HG03432 (cell line): ENCODE data around the gene NDUFB10.

Source experiments
- ATAC-seq: cut with Tn5 transposase; IDR thresholded peaks from one replicate; pipeline ENCODE4 v1.9.1; 2021; ENCODE audit warnings: mild to moderate bottlenecking, moderate library complexity; ENCODE audit not compliant: unreplicated experiment

NDUFB10 gene

DNA sequence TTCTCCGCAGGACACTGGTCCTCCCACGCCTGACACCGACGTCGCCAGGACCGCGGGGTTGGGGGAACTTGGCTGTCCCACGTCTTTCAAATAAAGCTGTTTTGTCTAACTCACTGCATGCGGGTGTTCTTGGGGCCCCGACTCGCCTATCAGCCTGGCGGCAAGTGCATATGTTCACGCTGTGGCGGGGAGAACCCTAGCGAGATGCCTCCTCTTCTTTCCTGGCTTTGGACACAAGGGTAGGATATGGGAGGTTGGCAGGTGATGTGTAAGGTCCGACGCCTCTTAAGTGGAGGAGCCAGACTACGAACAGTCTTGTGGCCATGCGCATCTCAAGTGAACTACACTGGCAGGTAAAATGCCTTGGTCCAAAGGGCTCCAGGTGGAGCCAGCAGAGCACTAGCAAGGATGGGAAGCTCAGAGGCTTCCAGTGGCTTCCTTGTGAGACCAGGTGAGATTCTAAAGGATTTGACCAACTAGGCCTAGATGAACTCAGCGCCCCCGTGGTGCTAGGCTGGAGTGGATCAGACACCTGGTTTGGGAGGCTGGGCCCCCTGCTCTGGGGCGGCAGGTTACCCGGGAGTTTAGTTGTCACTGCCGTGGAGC lies 6.2 kb downstream of the NDUFB10 start:
- no peak for ATAC-seq

- no peak for ATAC-seq
These were observed 7.1 kb downstream of the NDUFB10 start, which contains the start of gene RNF151 for GRCh38 chr16:1966460-1966859. TSS of gene RNF151 (plus strand) at chr16:1966856. CDS start at chr16:1966882, 26 bp downstream.

DNA sequence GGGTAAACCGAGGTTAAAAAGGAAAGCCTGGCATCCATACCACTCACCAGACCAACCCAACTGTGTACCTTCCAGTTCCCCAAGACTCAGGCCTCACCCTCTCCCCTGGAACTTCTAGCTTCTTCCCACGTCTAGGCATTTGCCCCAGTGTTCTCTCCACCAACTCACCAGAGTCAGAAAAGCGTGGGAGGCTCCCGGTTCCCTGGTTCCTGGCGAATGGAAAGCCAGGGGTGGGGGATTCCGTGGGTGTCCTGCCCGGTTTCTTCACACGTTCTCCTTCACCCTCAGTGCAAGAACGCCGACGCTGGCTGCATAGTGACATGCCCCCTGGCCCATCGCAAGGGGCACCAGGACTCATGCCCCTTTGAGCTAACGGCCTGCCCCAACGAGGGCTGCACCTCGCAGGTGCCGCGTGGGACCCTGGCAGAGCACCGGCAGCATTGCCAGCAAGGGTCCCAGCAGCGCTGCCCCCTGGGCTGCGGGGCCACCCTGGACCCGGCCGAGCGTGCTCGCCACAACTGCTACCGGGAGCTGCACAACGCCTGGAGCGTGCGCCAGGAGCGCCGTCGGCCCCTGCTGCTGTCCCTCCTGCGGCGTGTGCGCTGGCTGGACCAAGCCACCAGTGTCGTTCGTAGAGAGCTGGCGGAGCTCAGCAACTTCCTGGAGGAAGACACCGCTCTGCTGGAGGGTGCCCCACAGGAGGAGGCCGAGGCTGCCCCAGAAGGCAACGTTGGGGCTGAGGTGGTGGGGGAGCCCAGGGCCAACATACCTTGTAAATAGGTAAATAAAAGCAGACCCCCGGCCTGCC lies 9.0 kb downstream of the NDUFB10 start:
- no peak for ATAC-seq

- peak; percentile 77 for ATAC-seq
These were observed 12.6 kb downstream of the NDUFB10 start, which contains the start of gene TBL3 for GRCh38 chr16:1971796-1972489. TSS of gene TBL3 (plus strand) at chr16:1972053. CDS start at chr16:1972165, 112 bp downstream.

- no peak for ATAC-seq
These were observed 13.1 kb downstream of the NDUFB10 start for GRCh38 chr16:1972490-1972877.

- no peak for ATAC-seq
These were observed 14.3 kb downstream of the NDUFB10 start for GRCh38 chr16:1973461-1974156.

GRCh38 chr16:1974157-1975070 lies 15.1 kb downstream of the NDUFB10 start:
- no peak for ATAC-seq

- ATAC-seq, result no peak
These were observed 16.3 kb downstream of the NDUFB10 start for GRCh38 chr16:1975432-1976215.

- no peak for ATAC-seq
These were observed 16.8 kb downstream of the NDUFB10 start for GRCh38 chr16:1976216-1976520.

GRCh38 chr16:1976951-1977874 lies 17.9 kb downstream of the NDUFB10 start:
- ATAC-seq, result no peak

GRCh38 chr16:1977875-1978268 lies 18.5 kb downstream of the NDUFB10 start:
- ATAC-seq, result no peak

DNA sequence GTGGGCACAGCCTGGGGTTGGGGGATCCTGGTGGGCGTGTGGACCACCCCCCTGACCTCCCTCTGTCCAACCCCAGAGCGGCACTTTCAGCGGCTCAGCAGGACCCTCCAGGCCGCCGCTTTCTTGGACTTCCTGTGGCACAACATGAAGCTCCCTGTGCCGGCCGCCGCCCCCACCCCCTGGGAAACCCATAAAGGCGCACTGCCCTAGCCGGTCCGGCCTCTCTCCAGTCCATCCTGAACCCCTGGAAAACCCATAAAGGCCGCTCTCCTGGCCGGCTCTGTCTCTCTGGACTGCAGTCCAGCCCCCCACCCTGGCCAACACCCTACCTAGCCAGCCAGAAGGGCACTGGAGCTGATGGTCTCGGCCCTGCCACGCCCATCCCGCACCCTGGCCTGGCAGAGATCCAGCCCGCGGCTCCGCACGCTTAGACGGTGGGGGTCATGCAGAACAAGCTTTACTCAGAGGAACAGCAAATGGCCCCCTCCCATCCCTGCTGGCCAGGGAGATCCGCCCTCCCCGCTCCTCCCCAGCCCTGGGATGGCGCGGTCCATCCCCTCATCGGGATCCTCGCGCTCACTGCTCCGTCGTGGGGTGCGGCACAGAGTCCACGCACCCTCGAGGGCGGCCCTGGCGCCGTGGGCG lies 19.3 kb downstream of the NDUFB10 start:
- ATAC-seq, result no peak

- no peak for ATAC-seq
These were observed 20.1 kb downstream of the NDUFB10 start for GRCh38 chr16:1979271-1980029.

GRCh38 chr16:1980030-1980769 lies 20.9 kb downstream of the NDUFB10 start:
- no peak for ATAC-seq

DNA sequence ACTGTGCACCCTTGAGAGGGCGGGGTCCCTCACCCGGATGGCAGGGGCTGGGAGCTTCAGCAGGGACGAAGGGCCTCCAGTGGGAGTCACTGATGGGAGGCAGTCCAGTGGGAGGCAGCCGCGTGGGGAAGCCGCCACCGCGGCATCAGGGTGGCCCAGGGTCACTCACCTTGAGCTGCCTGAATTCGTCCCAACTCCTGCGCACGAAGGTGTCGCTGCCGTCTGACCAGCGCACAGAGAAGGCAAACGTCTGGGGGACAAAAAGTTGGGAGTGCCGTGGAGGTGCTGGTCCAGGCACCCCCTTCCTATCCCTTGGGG lies 21.4 kb downstream of the NDUFB10 start:
- ATAC-seq, result no peak

DNA sequence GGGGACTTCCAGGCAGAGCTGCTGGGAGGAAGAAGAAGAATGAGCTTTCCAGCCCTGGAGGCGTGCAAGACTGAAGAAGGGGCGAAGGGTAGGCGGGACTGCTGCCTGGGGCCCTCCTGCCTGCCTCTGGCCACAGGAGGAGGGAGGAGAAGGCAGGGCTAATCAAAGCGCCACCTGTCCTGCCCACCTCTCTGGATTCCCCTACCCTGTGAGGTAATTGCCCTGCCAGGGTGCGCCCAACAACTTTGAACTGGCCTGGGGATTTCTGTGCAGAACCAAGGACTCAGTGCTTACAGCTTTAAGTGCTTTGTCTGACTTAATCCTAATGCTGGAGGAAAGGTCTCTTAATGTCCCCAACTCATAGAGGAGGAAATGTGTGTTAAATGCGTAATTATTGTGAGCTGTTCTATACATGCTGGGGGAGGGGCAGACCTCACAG lies 22.1 kb downstream of the NDUFB10 start, which contains the start of gene NOXO1:
NOXO1 (minus strand) TSS at position 72 of the 439 bp plus-strand sequence. CDS start 290 bp downstream, outside the sequence.
- no peak for ATAC-seq
